Kasumi-1 (cell line): ENCODE measurements around the gene ZBTB20.
"Not testable (repeated sequence)": the region's sequence is repeated elsewhere in the genome, so short reads cannot be mapped to it uniquely, and the experiment has no call there.

Experiments
- DNase-seq, 2 experiments: peaks; one replicate each; lab custom pipeline; 2025; lab: John Stamatoyannopoulos, UW

Gene ZBTB20

GRCh38 chr3:114831861-114832260 lies 315.2 kb downstream of the ZBTB20 start:
- no peak for DNase-seq

GRCh38 chr3:114830652-114831051 lies 316.4 kb downstream of the ZBTB20 start:
- no peak for DNase-seq

GRCh38 chr3:114829783-114830182 lies 317.3 kb downstream of the ZBTB20 start:
- DNase-seq, result no peak

GRCh38 chr3:114827495-114827894 lies 319.6 kb downstream of the ZBTB20 start:
- DNase-seq, result peak; percentile 70 to 71

GRCh38 chr3:114824014-114824413 lies 323.1 kb downstream of the ZBTB20 start:
- no peak for DNase-seq

GRCh38 chr3:114823061-114823460 lies 324.0 kb downstream of the ZBTB20 start:
- DNase-seq, result no peak

- no peak for DNase-seq
Measured at GRCh38 chr3:114816052-114816451, 331.0 kb downstream of the ZBTB20 start.

- DNase-seq, result not testable (repeated sequence)
Measured at GRCh38 chr3:114812541-114813238, 334.4 kb downstream of the ZBTB20 start.

- DNase-seq, result no peak
Measured at GRCh38 chr3:114809668-114810413, 337.2 kb downstream of the ZBTB20 start.

- no peak for DNase-seq
Measured at GRCh38 chr3:114804099-114804498, 343.0 kb downstream of the ZBTB20 start.

- DNase-seq, result no peak
Measured at GRCh38 chr3:114803042-114803695, 343.9 kb downstream of the ZBTB20 start.

- DNase-seq, result no peak
Measured at GRCh38 chr3:114800272-114801031, 346.6 kb downstream of the ZBTB20 start.

- no peak for DNase-seq
Measured at GRCh38 chr3:114799816-114800215, 347.3 kb downstream of the ZBTB20 start.

- DNase-seq, result no peak
Measured at GRCh38 chr3:114796796-114797195, 350.3 kb downstream of the ZBTB20 start.

- DNase-seq, result no peak
Measured at GRCh38 chr3:114794894-114795630, 352.0 kb downstream of the ZBTB20 start.

- no peak for DNase-seq
Measured at GRCh38 chr3:114792159-114792918, 354.7 kb downstream of the ZBTB20 start.

GRCh38 chr3:114790752-114791151 lies 356.3 kb downstream of the ZBTB20 start:
- no peak for DNase-seq

GRCh38 chr3:114789803-114790202 lies 357.3 kb downstream of the ZBTB20 start:
- no peak for DNase-seq

GRCh38 chr3:114775395-114775794 lies 371.7 kb downstream of the ZBTB20 start:
- DNase-seq, result no peak

GRCh38 chr3:114770874-114771273 lies 376.2 kb downstream of the ZBTB20 start:
- no peak for DNase-seq

- no peak for DNase-seq
Measured at GRCh38 chr3:114764056-114764492, 383.0 kb downstream of the ZBTB20 start.
